GM10248 (cell line): ENCODE measurements around the gene RIC8A.
"Not testable (repeated sequence)": the region's sequence is repeated elsewhere in the genome, so short reads cannot be mapped to it uniquely, and the experiment has no call there.

Experiments
- CTCF ChIA-PET: fragments of 300-600 bp; sonication (Branson Sonifier 250); formaldehyde crosslinking; extraction: SDS; loops from one replicate; lab custom pipeline; 2021; ENCODE audit warnings: antibody characterized with exemption; lab: Yijun Ruan, JAX
- POLR2A ChIA-PET: fragments of 350-650 bp; sonication (Branson Sonifier 250); formaldehyde crosslinking; extraction: SDS; loops from one replicate; lab custom pipeline; 2020; ENCODE audit warnings: antibody characterized with exemption; lab: Yijun Ruan, JAX
- DNase-seq: peaks from one replicate; pipeline ENCODE4 v3.0.0; 2012; ENCODE audit errors: extremely low spot score
- TF ChIP-seq, protein P1 (sequence below): IDR thresholded peaks from 2 replicates; pipeline ENCODE4 v1.5.1; 2012; ENCODE audit warnings: mild to moderate bottlenecking, low read depth; ENCODE audit errors: extremely low read depth, missing control alignments, control extremely low read depth

The RIC8A gene

DNA sequence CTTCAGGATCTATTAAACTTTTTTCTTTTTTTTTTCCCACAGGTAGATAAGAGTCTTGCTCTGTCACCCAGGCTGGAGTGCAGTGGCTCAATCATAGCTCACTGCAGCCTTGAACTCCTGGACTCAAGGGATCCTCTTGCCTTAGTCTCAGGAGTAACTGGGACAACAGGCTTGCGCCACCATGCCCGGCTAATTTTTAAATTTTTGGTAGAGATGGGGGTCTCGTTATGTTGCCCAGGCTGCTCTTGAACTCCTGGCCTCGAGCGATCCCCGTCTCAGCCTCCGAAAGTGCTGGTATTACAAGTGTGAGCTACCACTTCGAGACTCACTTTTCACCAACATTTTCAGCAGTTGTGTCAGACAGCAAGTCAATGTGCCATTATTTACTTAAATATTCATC is 27.7 kb downstream of the RIC8A start:
- ChIA-PET CTCF (interaction anchor here (1.0 to 9.4 kb wide), 3 partner anchors 12 to 18 kb away, joined by 3 to 85 read pairs (median 4); no protein-coding TSS in a partner anchor), POLR2A (no interaction called here)
- DNase-seq, result no peak

DNA sequence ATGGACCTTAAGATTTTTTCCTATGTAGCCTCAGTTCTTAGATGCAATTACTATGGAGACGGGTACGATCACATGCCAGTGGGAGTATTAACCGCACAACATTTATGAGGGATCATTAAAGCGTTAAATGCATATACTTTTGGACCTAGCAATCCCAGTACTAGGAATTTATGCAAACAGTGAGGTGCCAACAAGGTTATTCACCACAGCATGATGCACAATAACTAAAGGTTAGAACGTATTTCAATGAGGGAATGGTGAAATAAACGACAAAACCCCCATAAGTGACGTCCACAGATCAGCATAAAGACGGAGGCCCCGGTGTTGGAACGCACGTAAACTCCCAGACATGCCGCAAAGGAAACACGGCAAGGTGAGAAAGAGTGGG is 28.1 kb downstream of the RIC8A start:
- no peak for DNase-seq
- ChIA-PET CTCF (interaction anchor here (1.0 to 9.4 kb wide), 2 partner anchors 13 to 15 kb away, joined by 3 to 85 read pairs; no protein-coding TSS in a partner anchor), POLR2A (no interaction called here)
- TF ChIP-seq, protein P1, sequence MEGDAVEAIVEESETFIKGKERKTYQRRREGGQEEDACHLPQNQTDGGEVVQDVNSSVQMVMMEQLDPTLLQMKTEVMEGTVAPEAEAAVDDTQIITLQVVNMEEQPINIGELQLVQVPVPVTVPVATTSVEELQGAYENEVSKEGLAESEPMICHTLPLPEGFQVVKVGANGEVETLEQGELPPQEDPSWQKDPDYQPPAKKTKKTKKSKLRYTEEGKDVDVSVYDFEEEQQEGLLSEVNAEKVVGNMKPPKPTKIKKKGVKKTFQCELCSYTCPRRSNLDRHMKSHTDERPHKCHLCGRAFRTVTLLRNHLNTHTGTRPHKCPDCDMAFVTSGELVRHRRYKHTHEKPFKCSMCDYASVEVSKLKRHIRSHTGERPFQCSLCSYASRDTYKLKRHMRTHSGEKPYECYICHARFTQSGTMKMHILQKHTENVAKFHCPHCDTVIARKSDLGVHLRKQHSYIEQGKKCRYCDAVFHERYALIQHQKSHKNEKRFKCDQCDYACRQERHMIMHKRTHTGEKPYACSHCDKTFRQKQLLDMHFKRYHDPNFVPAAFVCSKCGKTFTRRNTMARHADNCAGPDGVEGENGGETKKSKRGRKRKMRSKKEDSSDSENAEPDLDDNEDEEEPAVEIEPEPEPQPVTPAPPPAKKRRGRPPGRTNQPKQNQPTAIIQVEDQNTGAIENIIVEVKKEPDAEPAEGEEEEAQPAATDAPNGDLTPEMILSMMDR, result no peak

More for the DNA sequence above, 27.7 kb downstream of the RIC8A start:
- TF ChIP-seq, protein P1, result no peak

DNA sequence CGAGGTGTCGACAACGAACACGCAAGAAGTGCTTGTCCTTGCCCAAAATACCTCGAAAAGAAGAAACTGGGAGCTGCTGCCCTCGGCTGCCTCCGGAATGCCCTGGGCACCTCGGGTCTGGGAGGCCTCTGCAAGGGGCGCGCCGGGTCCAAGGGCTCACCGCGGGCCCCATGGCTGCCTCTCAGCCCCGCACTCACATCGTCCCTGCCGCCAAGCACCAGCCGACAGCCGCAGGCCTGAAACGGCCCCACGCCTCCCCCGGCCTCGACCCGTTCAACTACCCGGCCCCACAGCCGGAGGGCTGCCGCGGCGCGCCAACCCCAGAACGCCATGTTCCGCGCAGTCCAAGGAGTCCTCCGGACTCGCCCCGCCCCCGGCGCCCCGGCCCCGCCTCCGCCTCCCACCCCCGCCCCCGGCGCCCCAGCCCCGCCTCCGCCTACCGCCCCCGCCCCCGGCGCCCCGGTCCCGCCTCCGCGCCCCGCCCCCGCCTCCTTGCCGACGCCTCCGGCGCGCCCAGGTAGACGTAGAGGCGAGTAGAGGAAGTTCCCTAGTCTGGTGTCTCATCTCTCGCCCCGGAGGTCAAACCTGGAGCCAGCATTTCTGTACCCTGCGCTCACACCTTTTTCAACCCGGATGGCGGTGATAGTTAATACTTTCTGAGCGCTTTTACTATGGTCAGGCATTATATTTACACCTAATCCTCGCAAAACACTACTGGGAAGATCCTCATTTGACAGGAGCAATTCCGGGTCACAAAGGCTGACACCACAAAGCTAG is 28.7 kb downstream of the RIC8A start, which contains the start of gene SIRT3:
SIRT3 (minus strand) TSS at position 346 of the 777 bp plus-strand sequence; CDS start at position 332, 14 bp downstream.
- DNase-seq, result peak; percentile 94
- CTCF ChIA-PET, result interaction anchor here (9.4 kb wide), 1 partner anchor 14 kb away, joined by 85 read pairs; no protein-coding TSS in a partner anchor
- POLR2A ChIA-PET, result interaction anchor here (0.6 kb wide), 1 partner anchor 28 kb away, joined by 8 read pairs; no protein-coding TSS in a partner anchor
- TF ChIP-seq, protein P1, result no peak

DNA sequence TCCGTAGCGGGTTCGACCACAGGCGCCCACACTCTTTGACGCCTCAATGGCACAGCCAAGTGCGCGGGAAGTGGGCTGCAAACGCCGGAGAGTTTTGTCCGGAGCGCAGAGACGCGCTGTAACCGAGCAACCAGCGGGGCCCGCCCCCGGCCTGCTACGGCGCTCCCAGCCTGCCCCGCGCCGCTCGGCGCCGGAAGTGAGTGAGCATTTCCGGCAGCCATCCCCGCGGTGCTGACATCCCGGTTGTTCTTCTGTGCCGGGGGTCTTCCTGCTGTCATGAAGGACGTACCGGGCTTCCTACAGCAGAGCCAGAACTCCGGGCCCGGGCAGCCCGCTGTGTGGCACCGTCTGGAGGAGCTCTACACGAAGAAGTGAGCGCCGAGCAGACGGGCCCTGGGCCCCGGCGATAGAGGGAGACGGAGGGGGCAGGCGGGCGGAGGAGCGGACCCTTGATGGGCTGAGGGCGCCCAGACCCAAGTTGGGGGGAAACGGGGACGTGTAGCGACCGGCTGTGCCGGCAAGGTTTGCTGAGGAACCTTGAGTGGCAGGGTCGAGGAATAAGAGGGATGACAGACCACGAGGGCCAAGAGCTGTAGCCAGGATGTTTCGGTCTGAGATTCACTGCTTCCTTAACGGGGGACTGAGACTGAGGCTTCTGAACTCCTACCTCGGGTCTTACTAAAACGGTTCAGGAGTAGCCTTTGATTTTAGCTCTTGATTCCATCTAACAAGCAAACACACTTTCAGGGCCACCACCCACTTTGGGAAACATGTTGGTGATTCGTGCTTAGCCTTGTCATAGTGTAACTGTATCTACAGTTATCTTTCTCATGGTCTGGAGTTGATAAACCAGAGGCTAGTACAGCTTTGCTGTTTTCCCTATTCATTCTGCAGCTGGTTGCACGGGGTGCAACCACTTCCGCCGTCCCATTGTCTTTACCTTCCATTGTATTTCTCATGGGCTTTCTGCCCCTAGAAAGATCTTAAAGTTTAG is 29.6 kb downstream of the RIC8A start, which contains the start of gene PSMD13:
PSMD13 (plus strand) TSS at position 203 of the 994 bp plus-strand sequence; CDS start at position 277, 74 bp downstream.
- peak; percentile 93 for DNase-seq
- CTCF ChIA-PET, result interaction anchor here (0.8 to 9.4 kb wide), 3 partner anchors 9 to 30 kb away, joined by 3 to 85 read pairs (median 3); partner anchors contain the start of genes BET1L and RIC8A
- POLR2A ChIA-PET, result interaction anchor here (1.3 kb wide), 1 partner anchor 30 kb away, joined by 4 read pairs; the partner anchor contains the start of genes BET1L and RIC8A
- TF ChIP-seq, protein P1, result no peak

DNA sequence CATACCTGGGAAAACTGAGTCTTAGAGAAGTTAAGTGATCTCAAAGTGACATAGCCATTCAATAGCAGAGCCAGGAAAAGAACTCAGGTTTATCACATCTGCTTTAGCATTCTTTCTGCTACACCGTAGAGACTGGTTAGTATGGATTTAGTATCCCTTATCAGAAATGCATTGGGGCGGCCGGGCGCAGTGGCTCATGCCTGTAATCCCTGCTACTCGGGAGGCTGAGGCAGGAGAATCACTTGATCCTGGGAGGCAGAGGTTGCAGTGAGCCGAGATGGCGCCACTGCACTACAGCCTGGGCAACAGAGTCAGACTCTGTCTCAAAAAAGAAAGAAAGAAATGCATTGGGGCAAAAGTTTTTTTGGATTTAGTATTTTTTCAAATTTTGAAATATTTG is 30.8 kb downstream of the RIC8A start:
- POLR2A ChIA-PET, result interaction anchor here (1.3 kb wide), 1 partner anchor 31 kb away, joined by 4 read pairs; the partner anchor contains the start of genes BET1L and RIC8A
- CTCF ChIA-PET, result interaction anchor here (1.2 to 9.4 kb wide), 3 partner anchors 12 to 68 kb away, joined by 3 to 85 read pairs (median 3); partner anchors contain the start of genes BET1L and RIC8A
- DNase-seq, result not testable (repeated sequence)

DNA sequence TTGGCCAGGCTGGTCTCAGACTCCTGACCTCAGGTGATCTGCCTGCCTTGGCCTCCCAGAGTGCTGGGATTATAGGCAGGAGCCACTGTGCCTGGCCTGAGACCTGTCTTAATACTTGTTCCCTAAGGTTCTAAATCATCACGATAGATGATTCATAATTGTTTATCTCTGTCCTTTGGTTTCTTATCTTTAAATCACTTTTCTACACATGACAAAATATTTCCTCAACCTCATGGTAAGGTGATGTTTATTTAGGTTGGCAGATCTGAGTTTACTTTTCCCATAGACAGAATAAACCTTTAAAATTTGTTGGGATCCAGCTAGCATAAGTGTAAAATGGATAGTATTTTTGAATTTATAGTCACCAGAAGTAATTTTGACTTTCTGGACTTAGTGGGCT is 32.8 kb downstream of the RIC8A start:
- CTCF ChIA-PET, result interaction anchor here (9.4 kb wide), 1 partner anchor 10 kb away, joined by 85 read pairs; no protein-coding TSS in a partner anchor
- TF ChIP-seq, protein P1, result no peak
- POLR2A ChIA-PET, result no interaction called here
- DNase-seq, result no peak
